Peyer's patch (tissue), 4 donors: ENCODE measurements around the gene TTC39C. TPM values are rescaled to one million over a fixed set of nuclear protein-coding genes. Genes with fewer than 3 reads are reported as not detected.

Experiments used
- DNase-seq, 3 donors: peaks; one replicate each; pipeline ENCODE4 v3.0.0-alpha.2; 2017 to 2019
- H3K27ac ChIP-seq, 4 donors: fragments of 200-600 bp; sonication (generic); one replicate each; pipeline ENCODE4 v1.5.1; 2016 to 2019
- H3K27me3 ChIP-seq, 2 donors: fragments of 200-600 bp; sonication (generic); one replicate each; pipeline ENCODE4 v1.5.1; 2019
- H3K36me3 ChIP-seq, 3 donors: fragments of 200-600 bp; sonication (generic); one replicate each; pipeline ENCODE4 v1.5.1; 2016 to 2019
- H3K4me1 ChIP-seq, 4 donors: fragments of 200-600 bp; sonication (generic); one replicate each; pipeline ENCODE4 v1.5.1; 2016 to 2019
- H3K4me3 ChIP-seq, 4 donors: fragments of 200-600 bp; sonication (generic); 1 replicate in 3 of 4; 2 replicates in 1 of 4; pipeline ENCODE4 v1.5.1; 2016 to 2019; ENCODE audit warnings: mild to moderate bottlenecking in 1 of 4
- H3K9me3 ChIP-seq, 4 donors: fragments of 200-600 bp; sonication (generic); one replicate each; pipeline ENCODE4 v1.5.1; 2016 to 2019; ENCODE audit warnings: mild to moderate bottlenecking in 1 of 4
- POLR2A ChIP-seq, 2 donors: fragments of 450-650 bp; IDR thresholded peaks; one replicate each; pipeline ENCODE4 v1.5.1; 2017; ENCODE audit warnings: antibody characterized with exemption in 2 of 2, mild to moderate bottlenecking in 2 of 2, moderate library complexity in 2 of 2
- total RNA-seq, 4 donors: library from RNA; depleted of rRNA; stranded (reverse); fragments of >200 nt; gene quantifications; one replicate each; pipeline ENCODE4 v1.1.0, GENCODE V29; 2016
- TF ChIP-seq, protein P1 (sequence below), 6 experiments: fragments of 450-650 bp in 4 of 6; fragments of 200-600 bp in 2 of 6; sonication (generic) in 1 of 6; IDR thresholded peaks; one replicate each; pipeline ENCODE4 v1.5.1; 2017 to 2019; ENCODE audit warnings: antibody characterized with exemption in 6 of 6, mild to moderate bottlenecking in 3 of 6, moderate library complexity in 1 of 6

The TTC39C gene
- total RNA-seq, 4 donors from 2014 or later, result 11.0 to 32.2 (median 14.2) TPM

- H3K4me3 ChIP-seq, result peak overlapping the region in 2 of 4 donors; percentile 88 to 90
- H3K27ac ChIP-seq, result peak overlapping the region in 2 of 4 donors; percentile 3 to 22
- DNase-seq, result no peak
- H3K36me3 ChIP-seq, result no peaks in the 10 kb centered on the region
- H3K4me1 ChIP-seq, result peaks cover 0 to 21% (median 5%) of the 10 kb centered on the region in 4 donors
- H3K9me3 ChIP-seq, result no peaks in the 10 kb centered on the region
- TF ChIP-seq, protein P1, sequence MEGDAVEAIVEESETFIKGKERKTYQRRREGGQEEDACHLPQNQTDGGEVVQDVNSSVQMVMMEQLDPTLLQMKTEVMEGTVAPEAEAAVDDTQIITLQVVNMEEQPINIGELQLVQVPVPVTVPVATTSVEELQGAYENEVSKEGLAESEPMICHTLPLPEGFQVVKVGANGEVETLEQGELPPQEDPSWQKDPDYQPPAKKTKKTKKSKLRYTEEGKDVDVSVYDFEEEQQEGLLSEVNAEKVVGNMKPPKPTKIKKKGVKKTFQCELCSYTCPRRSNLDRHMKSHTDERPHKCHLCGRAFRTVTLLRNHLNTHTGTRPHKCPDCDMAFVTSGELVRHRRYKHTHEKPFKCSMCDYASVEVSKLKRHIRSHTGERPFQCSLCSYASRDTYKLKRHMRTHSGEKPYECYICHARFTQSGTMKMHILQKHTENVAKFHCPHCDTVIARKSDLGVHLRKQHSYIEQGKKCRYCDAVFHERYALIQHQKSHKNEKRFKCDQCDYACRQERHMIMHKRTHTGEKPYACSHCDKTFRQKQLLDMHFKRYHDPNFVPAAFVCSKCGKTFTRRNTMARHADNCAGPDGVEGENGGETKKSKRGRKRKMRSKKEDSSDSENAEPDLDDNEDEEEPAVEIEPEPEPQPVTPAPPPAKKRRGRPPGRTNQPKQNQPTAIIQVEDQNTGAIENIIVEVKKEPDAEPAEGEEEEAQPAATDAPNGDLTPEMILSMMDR (IDR thresholded peaks at IDR 0.05), result peak in 5 of 6 experiments; percentile 44 to 65 (median 52)
- no peak for TF ChIP-seq POLR2A (IDR thresholded peaks at IDR 0.05)
- no peaks in the 10 kb centered on the region for H3K27me3 ChIP-seq
Observed at GRCh38 chr18:24016643-24017042, 2.1 kb downstream of the TTC39C start.

DNA sequence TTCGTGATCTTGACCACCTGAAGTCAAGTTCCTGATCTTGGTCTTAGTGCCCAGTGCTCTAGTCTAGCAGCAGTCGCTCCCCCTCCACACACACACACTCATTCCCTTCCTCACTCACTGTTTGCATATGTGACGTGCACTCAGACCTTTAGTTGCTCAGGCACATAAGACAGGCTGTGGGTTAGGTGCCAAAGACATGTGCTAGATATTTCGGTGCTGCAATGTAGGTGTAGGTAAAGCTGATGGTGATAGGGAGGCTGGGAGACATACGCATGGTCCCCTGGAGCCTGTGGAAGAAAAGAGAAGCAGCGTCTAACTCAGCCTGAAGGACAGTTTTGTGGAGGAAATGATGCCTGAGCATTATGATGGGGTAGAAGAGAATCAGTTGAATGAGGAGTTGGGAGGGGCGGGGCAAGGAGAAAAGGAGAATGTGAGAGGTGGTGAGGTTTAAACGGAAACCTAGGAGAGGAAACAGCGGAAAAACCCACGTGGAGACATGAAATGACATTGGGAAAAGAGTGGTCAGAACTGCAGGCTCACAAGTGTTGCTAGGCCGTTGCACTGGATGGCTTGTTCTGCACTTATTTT is 3.8 kb downstream of the TTC39C start:
- TF ChIP-seq POLR2A (IDR thresholded peaks at IDR 0.05), result no peak
- TF ChIP-seq, protein P1 (IDR thresholded peaks at IDR 0.05), result no peak
- H3K4me3 ChIP-seq, result no peak overlapping the region

DNA sequence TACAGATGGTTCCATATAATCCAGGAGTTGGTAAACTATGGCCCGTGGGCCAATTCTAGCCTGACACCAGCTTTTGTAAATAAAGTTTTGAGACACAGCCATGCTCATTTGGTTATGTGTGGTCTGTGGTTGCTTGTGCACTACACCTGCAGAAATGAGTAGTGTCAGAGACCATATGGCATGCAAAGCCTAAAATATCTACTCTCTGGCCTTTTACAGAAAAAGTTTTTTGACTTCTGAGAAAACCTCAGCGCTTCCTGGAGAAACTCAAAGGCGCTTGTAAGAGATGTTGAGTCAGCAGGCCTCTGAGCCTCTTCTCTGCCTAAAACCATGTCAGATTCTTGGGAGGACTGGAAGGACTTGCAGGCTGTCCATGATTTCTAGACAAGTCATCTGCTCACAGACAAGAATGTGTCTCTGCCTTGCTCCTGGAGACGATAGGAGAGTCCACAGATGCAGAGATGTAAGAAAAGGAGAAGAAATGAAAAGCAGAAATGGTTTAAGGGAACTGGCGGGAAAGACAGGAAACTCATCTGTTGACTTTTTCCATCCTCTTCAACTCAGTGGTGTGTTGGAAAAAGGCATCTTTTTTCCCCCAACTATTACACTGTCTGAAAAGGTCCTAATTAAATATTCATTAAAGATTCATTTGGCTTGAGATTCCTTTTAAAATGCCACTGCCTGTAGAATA is 5.2 kb downstream of the TTC39C start:
- peak in 2 of 3 donors; percentile 77 for DNase-seq
- H3K27ac ChIP-seq, result peak overlapping the region in 2 of 4 donors; percentile 21 to 65
- no peaks in the 10 kb centered on the region for H3K27me3 ChIP-seq
- peaks cover 0 to 22% (median 8%) of the 10 kb centered on the region in 4 donors for H3K4me1 ChIP-seq
- no peak for TF ChIP-seq POLR2A (IDR thresholded peaks at IDR 0.05)
- TF ChIP-seq, protein P1 (IDR thresholded peaks at IDR 0.05), result no peak
- H3K4me3 ChIP-seq, result no peak overlapping the region
- H3K9me3 ChIP-seq, result no peaks in the 10 kb centered on the region
- no peaks in the 10 kb centered on the region for H3K36me3 ChIP-seq

More for the DNA sequence above, 3.8 kb downstream of the TTC39C start:
- no peaks in the 10 kb centered on the region for H3K27me3 ChIP-seq
- no peak for DNase-seq
- H3K27ac ChIP-seq, result peak overlapping the region in 1 of 4 donors; percentile 25
- H3K36me3 ChIP-seq, result no peaks in the 10 kb centered on the region
- H3K4me1 ChIP-seq, result peaks cover 0 to 25% (median 11%) of the 10 kb centered on the region in 4 donors
- no peaks in the 10 kb centered on the region for H3K9me3 ChIP-seq

- Histone ChIP-seq H3K9me3 (no peaks in the 10 kb centered on the region), H3K27ac (no peak overlapping the region), H3K4me1 (peaks cover 0 to 22% (median 8%) of the 10 kb centered on the region in 4 donors), H3K36me3 (no peaks in the 10 kb centered on the region), H3K27me3 (no peaks in the 10 kb centered on the region), H3K4me3 (no peak overlapping the region)
- no peak for TF ChIP-seq POLR2A (IDR thresholded peaks at IDR 0.05)
- TF ChIP-seq, protein P1 (IDR thresholded peaks at IDR 0.05), result no peak
- DNase-seq, result no peak
Observed at GRCh38 chr18:24021505-24021904, 7.0 kb downstream of the TTC39C start.

GRCh38 chr18:24022161-24022560 is 7.6 kb downstream of the TTC39C start:
- Histone ChIP-seq H3K4me3 (no peak overlapping the region), H3K27ac (no peak overlapping the region), H3K36me3 (no peaks in the 10 kb centered on the region), H3K4me1 (peaks cover 0 to 22% (median 8%) of the 10 kb centered on the region in 4 donors), H3K27me3 (no peaks in the 10 kb centered on the region), H3K9me3 (no peaks in the 10 kb centered on the region)
- TF ChIP-seq POLR2A (IDR thresholded peaks at IDR 0.05), result no peak
- TF ChIP-seq, protein P1 (IDR thresholded peaks at IDR 0.05), result no peak
- DNase-seq, result no peak
